ENCODE results near the gene ALKBH3.

- TF ChIP-seq CTCF (IDR thresholded peaks at IDR 0.05; ENCODE audit: extremely low read depth in 1 of 2, insufficient read depth in 1 of 2, low read depth in 1 of 2, low read length in 2 of 2), result no peak
- TF ChIP-seq POLR2A (IDR thresholded peaks at IDR 0.05; ENCODE audit: low read depth, low read length), result no peak
- no peak for TF ChIP-seq POLR2AphosphoS5 (IDR thresholded peaks at IDR 0.05; ENCODE audit: insufficient read depth, low read depth, low read length)
- TF ChIP-seq EZH2 (IDR thresholded peaks at IDR 0.05; ENCODE audit: borderline replicate concordance, low read depth, low read length, severe bottlenecking), result no peak
Observed at GRCh38 chr11:43925063-43925931, 44.7 kb downstream of the ALKBH3 start.

Measured in endothelial cell of umbilical vein (primary cell).